CD4-positive, alpha-beta T cell treated with Interleukin-4 for 4 hours (primary cell): ENCODE measurements around the gene SBNO2.

Source experiments
- DNase-seq: peaks from one replicate; pipeline ENCODE4 v3.0.0-alpha.2; 2020

The SBNO2 gene

GRCh38 chr19:1085676-1086442 lies 88.2 kb downstream of the SBNO2 start:
- DNase-seq, result no peak

DNA sequence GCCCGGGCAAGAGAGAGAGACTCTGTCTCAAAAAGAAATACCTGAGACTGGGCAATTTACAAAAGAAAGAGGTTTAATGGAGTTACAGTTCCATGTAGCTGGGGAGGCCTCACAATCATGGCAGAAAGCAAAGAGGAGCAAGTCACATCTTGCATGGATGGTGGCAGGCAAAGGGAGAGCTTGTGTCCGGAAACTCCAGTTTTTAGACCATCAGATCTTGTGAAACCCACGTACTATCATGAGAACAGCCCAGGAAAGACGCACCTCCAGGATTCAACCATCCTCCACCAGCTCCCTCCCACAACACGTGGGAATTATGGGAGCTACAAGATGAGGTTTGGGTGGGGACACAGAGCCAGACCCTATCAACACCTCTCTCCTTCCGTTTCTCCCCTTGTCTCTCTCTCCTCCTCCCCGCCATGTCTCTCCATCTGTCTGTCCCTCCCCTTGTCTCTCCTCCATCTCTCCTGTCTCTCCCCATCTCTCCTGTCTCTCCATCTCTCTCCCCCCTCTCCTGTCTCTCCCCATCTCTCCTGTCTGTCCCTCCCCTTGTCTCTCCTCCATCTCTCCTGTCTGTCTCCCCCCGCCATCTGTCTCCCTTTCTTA lies 88.9 kb downstream of the SBNO2 start:
- DNase-seq, result no peak

GRCh38 chr19:1084024-1084868 lies 89.8 kb downstream of the SBNO2 start:
- no peak for DNase-seq

GRCh38 chr19:1082928-1083816 lies 90.9 kb downstream of the SBNO2 start:
- no peak for DNase-seq

DNA sequence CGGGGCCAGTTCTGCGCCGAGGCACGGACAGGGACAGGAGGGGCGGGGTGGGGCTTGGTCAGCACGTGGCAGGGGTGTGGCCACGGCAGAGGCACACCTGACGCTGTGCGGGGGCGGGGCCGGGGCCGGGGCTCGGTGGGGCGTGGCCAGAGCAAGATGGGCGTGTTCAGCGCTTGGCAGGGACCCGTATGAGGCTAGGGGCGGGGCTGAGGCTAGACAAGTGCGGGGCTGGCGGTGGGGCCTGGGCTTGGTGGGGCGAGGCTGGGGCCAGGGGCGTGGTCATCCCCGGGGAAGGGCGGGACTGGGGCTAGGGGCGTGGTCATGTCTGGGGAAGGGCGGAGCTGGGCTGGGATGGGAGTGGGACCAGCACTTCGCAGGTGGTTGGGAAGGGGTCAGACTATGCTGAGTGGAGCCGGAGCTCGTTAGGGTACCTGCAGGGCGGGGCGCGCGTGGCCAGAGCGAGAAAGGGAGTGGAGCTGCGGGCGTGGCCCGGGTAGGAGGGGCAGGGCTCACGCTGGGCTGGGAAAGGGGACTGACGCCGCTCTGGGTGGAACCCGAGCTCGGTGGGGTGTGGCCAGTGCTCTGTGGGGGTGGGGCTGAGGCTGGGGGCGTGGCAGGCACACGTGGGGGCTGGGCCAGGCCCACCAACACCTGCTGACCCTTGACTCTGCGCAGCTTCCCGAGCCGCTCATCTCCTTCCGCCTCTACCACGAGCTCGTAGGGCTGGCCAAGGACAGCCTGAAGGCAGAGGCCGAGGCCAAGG lies 91.7 kb downstream of the SBNO2 start:
- DNase-seq, result peak; percentile 84

DNA sequence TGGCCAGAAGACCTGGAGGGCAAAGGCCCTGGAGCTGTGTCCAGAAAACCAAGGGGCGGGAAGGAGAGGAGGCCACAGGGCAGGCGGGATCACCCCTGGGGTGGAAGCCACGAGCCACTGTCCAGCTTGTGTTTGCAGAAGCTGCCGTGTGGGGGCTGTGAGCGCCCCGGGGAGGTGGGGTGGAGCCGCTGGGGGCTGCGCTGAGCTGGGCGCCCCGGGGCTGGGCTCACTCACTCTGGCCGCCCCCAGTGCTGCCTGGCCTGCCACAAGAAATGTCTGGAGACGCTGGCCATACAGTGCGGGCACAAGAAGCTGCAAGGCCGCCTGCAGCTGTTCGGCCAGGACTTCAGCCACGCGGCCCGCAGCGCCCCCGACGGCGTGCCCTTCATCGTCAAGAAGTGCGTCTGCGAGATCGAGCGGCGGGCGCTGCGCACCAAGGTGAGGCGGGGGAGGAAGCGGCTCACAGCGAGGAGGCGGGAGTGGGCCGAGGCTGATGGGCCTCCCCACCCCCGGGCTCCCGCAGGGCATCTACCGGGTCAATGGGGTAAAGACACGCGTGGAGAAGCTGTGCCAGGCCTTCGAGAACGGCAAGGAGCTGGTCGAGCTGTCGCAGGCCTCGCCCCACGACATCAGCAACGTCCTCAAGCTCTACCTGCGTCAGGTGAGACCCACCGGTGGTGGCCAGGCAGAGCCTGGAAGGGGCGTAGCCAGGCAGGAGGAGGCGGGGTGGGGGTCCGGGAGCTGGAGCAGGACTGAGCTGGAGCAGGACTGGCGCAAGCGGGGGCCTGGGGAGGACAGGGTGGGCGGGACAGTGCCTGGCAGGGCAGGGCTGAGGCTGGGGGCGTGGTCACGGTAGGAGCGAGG lies 92.5 kb downstream of the SBNO2 start:
- no peak for DNase-seq

- no peak for DNase-seq
Measured at GRCh38 chr19:1080360-1081161, 93.5 kb downstream of the SBNO2 start.

DNA sequence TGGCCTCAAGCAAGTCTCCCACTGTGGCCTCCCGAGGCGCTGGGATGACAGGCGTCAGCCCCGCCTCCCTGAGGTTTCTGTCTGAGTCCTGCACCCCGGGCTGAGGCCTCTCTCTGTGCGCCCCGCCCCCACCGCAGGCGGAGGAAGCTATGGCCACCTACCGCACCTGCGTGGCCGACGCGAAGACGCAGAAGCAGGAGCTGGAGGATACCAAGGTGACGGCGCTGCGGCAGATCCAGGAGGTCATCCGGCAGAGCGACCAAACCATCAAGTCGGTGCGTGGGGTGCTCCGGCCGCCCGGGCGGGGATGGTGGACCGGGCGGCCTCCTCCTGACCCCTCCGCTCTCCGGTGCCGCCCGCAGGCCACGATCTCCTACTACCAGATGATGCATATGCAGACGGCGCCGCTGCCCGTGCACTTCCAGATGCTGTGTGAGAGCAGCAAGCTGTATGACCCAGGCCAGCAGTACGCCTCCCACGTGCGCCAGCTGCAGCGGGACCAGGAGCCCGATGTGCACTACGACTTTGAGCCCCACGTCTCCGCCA lies 94.4 kb downstream of the SBNO2 start:
- peak; percentile 67 for DNase-seq

- DNase-seq, result peak; percentile 98
Measured at GRCh38 chr19:1076951-1077350, 97.1 kb downstream of the SBNO2 start.

DNA sequence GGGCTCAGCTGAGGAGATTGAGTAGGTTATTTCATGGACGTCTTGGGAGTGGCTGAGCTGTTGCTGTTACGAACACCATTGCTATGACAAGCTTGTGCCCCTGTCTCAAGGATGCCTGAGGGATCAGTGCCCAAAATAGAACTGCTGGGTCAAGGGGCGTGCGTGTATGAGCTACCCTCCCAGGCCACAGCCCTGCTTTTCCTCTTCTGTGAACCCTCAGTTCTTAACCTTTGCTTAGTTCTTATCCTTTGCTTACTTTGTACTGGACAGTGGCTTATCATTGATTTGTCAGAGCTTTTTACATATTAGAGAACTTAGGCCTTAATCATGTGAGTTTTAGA lies 98.1 kb downstream of the SBNO2 start:
- no peak for DNase-seq

- DNase-seq, result peak; percentile 94
Measured at GRCh38 chr19:1074544-1075283, 99.4 kb downstream of the SBNO2 start.

GRCh38 chr19:1073956-1074517 lies 100.0 kb downstream of the SBNO2 start:
- no peak for DNase-seq

DNA sequence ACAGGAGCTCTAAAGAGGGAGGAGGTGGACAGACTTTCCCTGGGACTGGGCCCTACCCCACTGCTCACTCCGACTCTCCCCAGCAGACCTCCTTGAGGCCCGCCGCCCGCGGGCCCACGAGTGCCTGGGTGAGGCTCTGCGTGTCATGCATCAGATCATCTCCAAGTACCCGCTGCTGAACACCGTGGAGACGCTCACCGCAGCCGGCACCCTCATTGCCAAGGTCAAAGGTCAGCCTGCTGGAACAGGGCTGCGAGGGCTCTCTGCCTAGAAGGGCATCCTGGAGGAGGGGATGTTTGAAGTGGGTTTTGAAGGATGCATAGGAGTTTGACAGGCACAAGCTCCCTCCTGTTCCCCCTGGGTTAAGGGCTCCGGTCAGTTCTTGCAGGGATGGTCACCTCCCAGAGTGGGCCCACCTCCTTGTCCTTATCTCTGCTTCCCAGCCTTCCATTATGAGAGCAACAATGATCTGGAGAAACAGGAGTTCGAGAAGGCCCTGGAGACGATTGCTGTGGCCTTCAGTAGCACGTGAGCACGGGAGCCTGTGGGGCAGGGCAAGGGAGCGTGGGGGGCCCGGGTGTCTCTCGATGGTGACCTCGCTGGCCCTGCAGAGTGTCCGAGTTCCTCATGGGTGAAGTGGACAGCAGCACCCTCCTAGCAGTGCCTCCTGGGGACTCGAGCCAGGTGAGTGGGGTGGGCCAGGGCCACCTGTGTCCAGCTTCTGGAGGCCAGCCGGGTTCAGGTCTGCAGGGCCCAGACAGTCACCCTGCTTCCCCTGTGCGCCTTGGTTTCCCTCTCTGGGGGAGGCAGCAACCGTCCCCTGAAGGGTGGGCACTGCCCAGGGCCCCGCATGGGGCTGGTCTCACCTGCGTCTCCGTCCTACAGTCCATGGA lies 100.8 kb downstream of the SBNO2 start:
- DNase-seq, result no peak

GRCh38 chr19:1072371-1073015 lies 101.6 kb downstream of the SBNO2 start:
- DNase-seq, result no peak

DNA sequence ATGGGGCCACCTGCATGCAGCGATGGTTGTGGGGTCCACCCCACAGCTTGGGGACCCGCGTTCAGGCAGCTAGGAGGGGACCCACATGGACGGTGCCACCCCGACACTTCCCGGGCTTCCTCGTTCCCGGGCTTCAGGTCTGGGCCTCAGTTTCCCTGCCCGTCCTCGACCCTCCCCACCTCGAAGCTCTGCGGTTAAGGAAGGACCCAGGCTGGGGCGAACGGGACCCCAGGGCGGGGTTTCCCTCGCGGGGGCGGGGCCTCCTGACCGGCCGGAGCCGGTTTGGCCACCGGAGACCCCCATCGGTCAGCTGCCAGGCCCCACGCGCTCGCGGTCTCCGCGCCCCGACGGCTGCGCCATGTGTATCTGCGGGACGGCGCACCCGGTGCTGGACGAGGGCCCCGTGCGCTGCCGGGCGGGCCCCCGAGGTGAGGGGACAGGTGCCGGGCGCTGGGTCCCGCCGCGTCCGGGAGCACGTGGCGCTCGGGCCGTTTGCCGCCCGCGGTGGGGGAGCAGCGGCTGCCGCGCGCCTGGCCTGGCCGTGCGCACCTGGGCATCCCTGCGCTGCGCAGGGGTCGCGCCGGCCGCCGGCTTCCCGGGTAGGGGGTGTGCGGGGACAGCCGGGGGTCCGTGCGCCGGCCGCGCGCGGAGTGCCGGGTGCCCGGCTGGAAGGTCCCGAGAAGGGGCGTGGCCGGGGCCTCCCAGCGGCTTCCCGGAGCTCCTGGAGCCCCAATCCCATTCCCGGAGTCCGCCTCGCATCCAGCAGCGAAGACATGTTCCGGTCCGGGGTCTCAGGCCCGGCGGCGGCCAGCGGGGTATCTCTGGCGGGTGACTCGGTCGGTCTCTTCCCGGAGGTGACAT lies 102.9 kb downstream of the SBNO2 start:
- DNase-seq, result no peak

GRCh38 chr19:1070576-1070930 lies 103.5 kb downstream of the SBNO2 start:
- no peak for DNase-seq
